NCI-H2196 treated with DMSO at 0.1 percent for 48 hours (cell line): ENCODE data around the gene PTRH2.
"Not testable (repeated sequence)": the region's sequence is repeated elsewhere in the genome, so short reads cannot be mapped to it uniquely, and the experiment has no call there.

Experiments
- DNase-seq: peaks from one replicate; lab custom pipeline; 2025; ENCODE audit not compliant: unreplicated experiment; lab: John Stamatoyannopoulos, UW

PTRH2 gene

GRCh38 chr17:59707149-59707970, at the start of gene PTRH2, which contains the start of gene VMP1:
Gene PTRH2 (minus strand): TSS chr17:59707430. CDS start chr17:59697978, 9,452 bp downstream.
Gene VMP1 (plus strand): TSS chr17:59707654. CDS start chr17:59731447, 23,793 bp downstream.
- peak; percentile 99 for DNase-seq

DNA sequence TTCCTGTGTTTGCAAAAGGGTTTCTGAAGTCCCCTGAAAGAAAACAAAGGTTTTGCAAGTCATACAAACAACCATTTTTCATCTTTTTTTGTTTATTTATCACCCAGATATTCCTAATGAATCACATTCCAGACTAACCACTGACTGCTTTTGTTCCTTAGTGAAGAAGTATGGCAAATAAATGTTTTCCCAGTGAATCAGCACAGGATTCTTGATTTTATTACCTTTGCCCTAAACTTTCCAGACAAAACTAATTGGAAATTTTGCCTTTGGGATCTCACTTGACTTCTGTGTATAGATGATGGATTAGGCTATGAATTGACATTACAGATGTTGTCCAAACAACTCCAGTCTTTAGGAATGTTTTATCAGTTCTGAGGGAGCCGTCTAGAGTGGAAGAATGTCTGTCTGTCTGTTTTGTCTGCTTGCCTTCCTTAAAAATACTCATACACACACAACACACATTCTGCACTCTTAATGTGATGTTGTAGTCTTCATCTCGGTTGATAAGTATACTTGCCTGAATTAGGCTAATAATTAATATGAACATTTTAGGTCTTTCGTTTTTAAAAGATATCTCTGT, 49.1 kb upstream of the PTRH2 start:
- DNase-seq, result no peak

GRCh38 chr17:59755069-59755468, 47.8 kb upstream of the PTRH2 start:
- DNase-seq, result not testable (repeated sequence)

- no peak for DNase-seq
Measured at GRCh38 chr17:59754552-59754951, 47.3 kb upstream of the PTRH2 start.

DNA sequence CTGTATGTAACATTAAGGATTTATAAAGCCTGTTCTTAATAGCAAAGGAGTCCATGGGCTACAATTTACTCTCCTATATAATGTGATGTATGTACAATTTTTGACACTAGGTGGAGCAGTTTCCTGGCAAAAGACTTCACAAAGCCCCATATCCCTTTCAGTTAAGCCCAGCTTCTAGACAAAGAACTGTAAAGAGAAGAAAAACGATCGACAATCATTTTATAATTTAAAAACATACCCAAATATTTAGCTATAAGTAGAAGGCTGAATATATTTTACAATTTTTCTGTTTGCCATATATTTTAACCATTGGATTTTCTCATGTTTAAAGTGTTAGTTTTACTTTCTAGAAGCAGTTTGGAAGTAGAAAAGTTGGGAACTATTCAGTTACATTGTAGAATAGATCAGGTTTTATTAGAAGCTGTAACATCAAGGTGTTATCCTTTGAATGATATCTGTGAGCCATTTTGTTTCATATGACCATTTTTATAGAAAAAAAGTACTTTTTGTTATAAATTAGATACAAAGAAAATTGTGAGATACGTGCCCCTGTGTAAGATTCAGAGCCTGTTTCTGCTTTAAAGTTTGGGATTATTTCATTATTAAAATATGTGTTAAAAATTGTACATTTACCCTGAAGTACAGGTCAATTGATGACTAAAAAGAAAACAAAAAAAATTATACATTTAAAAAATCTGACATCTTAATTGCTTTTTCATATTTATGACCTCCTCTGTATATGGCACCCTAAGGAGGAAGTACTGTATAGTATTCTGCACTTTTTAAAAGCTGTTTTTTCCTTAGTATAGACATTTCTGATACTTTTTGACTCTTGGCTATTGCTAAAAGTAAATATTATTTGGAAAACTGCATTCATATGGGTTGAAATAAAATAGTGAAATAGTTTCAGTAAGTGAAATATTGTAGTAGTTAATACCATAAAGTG, 46.6 kb upstream of the PTRH2 start:
- peak; percentile 70 for DNase-seq

DNA sequence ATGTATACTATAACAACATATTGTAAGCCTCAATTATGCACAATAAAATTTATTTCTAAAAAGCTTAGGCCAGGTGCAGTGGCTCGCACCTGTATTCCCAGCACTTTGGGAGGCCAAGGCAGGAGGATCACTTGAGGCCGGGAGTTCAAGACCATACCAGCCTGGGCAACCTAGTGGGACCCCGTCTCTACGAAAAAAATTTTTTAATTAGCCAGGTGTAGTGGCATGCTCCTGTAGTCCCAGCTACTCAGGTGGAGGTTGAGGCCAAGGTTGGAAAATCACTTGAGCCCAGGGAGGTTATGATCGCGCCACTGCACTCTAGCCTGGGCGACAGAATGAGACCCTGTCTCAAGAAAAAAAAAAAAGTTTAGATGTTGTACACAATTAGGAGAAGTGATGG, 45.7 kb upstream of the PTRH2 start:
- DNase-seq, result no peak

DNA sequence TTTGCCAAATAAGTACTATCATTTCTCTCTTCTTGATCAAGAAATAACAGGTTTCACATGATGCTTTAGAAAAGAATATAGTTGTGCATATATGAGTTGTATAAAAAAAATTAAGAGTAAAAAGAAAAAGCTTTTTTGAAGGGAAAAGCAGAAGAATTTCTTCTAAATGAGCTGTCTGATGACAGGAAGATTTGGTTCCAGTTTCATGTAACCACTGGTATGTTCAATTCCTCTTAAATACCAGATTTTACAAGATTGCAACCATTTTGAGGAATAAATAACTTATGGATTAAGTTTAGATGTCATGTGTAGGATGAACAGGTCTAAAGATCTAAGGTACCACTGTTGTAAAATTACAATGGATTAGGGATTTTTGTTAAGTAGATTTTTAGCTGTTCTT, 45.2 kb upstream of the PTRH2 start:
- no peak for DNase-seq

DNA sequence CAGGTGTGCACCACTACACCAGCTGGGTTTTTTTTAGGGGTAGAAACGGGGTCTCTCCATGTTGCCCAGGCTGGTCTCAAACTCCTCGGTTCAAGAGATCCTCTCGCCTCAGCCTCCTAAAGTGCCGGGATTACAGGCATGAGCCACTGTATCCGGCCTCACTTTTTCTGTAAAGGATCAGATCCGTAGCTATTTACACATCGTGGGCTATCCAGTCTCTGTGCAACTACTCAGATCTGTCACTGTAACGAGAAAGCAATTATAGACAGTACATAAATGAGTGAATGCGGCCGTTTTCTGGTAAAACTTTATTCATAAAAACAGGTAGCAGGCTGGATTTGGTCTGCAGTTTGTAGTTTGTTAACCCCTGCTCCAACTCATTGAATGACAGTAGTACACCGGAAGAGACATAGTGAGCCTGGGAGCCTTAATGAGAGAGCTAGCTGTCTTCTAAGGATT, 44.8 kb upstream of the PTRH2 start:
- DNase-seq, result no peak

GRCh38 chr17:59748591-59748990, 41.4 kb upstream of the PTRH2 start:
- no peak for DNase-seq

DNA sequence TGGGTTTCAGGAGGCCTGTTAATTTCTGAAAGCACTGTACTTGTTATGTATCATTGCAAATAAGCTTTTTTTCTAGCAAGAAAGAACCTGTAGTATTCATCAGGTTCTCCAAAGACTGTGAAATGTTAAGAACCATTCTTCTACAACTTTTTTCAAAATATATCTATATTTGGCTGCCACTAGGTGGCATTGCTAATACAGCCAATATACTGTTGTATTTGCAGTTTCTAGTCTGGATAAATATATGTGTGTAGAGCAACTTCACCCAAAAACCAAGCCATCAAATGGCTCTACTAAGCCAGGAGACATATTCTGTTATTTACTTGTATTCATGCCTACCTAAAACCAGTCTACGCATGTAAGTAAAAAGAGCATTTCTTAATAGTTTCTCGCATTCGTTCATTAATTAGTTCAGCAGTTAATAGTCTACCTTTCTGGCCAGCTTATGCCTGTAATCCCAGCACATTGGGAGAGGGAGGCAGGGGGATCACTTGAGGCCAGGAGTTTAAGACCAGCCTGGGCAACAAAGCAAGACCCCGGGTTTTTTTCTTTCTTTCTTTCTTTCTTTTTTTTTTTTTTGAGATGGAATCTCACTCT, 39.7 kb upstream of the PTRH2 start:
- peak; percentile 18 for DNase-seq

DNA sequence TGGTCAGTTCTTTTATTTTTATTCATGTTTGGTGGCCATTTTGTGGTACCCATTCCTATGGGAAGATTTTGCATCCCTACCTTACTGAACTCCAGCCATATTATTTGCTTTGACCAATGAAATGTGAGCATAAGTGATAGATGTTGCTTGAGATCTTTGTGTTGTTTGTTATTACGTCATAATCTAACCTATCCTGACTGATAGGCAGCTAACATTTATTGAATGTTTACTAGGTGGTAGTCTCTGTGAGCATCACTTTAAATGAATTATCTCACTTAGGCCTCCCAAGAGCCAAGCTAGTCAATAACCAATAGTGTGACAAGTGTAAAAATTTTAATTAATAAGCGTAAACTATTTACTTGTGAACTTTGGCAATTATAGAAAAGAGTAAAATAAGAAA, 37.8 kb upstream of the PTRH2 start:
- no peak for DNase-seq

GRCh38 chr17:59743842-59744241, 36.6 kb upstream of the PTRH2 start:
- DNase-seq, result no peak

GRCh38 chr17:59737324-59737723, 30.1 kb upstream of the PTRH2 start:
- DNase-seq, result no peak

- DNase-seq, result no peak
Measured at GRCh38 chr17:59734226-59734625, 27.0 kb upstream of the PTRH2 start.

DNA sequence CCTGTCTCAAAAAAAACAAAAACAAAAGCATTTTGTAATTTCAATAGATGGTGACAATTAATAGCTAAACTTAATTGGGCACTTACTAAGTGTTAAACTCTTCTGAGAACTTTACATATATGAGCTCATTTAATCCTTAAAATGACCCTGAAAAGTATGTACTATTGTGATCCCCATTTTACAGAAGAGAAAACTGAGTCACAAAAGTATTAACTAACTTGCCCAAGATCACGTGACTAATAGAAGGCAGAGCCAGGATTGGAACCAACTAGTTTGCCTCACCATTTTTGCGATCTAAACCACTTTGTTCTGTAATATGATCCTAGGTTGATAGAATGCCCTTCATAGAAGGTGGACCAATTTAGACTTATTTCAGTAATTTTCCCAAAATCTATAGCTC, 26.5 kb upstream of the PTRH2 start:
- no peak for DNase-seq

DNA sequence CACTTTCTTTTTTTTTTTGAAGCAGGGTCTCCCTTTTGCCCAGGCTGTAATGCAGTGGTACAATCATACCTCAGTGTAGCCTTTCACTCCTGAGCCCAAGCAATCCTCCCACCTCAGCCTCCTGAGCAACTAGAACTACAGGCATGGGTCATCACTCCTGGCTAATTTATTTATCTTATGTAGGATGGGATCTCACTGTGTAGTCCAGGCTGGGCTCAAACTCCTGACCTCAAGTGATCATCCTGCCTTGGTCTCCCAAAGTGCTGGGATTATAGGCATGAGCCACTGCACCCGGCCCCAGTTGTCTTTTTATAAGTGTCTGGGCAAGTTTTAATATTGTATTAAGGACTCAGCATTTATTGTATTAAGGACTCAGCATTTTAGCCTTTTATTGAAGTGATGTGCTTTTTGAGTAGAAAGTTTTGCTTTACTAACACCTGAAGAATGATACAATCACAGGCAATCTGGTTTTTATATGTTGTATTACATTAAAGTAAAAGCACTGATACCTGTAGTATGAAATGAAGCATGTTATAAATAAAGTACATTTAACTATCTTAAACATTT, 23.1 kb upstream of the PTRH2 start:
- no peak for DNase-seq

- DNase-seq, result no peak
Measured at GRCh38 chr17:59727817-59728533, 20.7 kb upstream of the PTRH2 start.

- no peak for DNase-seq
Measured at GRCh38 chr17:59725691-59726090, 18.5 kb upstream of the PTRH2 start.

DNA sequence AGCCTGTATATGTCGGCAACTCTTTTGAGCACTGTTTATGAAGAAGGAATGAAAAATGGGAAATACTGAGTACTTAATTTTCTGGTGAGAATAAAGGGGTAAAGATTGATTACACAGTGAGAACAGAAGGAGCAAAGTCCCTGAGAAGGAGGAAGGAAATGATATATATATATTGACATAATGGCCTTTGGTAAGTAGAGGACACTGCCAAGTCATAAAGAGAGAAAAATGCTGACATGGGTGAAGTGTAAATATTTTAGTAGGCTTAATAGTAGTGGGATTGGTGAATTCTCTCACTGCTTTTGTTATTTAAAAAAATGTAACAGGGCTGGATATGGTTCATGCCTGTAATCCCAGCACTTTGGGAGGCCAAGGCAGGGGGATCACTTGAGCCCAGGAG, 16.4 kb upstream of the PTRH2 start:
- DNase-seq, result no peak

DNA sequence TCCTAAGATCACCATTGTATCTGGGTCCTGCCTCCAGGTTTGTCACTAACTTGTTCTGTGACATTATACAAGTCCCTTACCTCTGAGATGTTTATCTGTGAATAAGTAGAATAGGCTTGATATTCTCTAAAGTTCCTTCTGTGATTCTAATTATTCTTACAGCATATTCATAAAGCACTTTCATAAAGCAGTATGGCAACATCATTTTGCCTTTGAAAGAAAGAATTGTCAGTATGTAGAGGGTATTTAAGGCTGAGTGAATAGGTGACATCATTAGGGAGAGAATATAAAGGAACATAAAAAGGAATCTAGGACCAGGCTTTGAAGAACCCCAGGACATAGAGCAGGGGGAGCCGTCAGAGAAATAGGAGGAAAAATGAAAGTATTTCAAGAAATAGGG, 15.8 kb upstream of the PTRH2 start:
- no peak for DNase-seq
